Measurements from ENCODE around the gene PAK4.
A peak's percentile ranks its signal among the peaks of the same experiment; 100 is the strongest.
"Not testable (repeated sequence)": the region's sequence is repeated elsewhere in the genome, so short reads cannot be mapped to it uniquely, and the experiment has no call there.

Gene PAK4

DNA sequence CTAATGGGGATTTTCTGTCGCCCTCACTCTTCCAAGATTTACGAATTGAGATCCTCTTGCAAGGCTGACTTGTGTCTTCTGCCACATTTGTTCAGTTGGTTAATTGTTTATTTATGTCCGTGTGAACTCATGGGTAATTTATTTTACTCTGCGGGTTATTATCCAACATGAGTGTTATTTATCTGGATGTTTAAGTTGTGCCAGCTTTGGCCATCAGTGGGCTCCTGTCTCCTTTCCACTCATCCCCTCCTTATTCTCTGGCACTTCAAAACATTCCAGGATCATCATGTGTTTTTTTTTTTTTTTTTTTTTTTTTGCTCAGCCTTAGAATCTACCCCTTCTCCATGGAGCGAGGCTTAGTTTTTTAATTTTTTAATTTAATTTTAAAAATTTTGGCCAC, 22.4 kb upstream of the PAK4 start:
- no peak for DNase-seq

DNA sequence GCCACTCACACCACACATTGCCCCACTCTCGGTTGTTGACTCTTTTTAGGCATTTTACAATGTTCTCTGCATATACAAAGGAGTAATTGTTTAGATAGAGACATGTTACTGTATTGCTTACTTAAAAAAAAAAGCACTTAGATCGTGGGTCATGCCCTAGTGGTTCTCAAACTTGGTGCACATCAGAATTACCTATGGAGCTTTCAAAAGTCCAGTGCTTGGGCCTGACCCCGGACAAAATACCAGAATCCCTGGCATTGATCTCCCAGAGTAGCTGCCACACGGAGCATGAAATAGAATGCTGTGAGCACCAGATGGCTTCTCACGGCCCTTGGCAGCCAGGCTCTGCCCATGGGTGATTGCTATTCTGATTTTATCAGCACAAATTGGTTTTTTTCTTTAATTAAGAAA, 21.4 kb upstream of the PAK4 start:
- DNase-seq = no peak

DNA sequence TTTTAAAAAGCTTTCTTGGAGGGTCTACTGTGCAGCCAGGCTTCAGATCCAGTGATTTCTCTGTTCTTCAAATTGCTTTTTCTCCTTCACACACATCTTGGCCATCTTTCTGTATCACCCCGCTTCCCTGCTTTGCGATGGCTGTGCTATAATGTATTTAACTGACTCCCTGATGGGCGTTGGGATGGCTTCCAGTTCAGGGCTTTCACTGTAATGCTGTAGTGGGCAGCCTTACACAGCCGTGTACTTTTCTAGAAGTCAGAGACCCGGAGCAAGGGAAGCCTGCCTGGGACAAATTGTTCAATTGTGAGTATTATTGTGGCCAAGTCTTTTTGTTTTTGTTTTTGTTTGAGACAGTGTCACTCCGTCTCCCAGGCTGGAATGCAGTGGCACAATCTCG, 19.4 kb upstream of the PAK4 start:
- DNase-seq = no peak

DNA sequence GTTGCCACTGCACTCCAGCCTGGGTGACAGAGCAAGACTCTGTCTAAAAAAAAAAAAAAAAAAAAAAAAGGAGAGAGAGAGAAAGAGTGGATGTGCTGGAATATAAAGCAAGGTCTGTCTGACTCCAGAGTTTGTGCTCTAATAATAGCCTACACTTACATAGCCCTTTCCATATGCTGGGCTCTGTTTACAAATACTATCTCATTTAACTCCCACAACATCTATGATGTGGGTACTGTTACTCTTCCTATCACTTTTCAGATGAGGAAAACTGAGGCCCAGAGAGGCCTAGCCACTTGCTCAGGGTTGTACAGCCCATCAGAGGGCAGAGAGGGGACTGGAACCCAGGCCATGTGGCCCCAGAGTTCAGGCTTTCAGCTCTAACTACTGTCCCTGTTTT, 15.9 kb upstream of the PAK4 start:
- no peak for DNase-seq

DNA sequence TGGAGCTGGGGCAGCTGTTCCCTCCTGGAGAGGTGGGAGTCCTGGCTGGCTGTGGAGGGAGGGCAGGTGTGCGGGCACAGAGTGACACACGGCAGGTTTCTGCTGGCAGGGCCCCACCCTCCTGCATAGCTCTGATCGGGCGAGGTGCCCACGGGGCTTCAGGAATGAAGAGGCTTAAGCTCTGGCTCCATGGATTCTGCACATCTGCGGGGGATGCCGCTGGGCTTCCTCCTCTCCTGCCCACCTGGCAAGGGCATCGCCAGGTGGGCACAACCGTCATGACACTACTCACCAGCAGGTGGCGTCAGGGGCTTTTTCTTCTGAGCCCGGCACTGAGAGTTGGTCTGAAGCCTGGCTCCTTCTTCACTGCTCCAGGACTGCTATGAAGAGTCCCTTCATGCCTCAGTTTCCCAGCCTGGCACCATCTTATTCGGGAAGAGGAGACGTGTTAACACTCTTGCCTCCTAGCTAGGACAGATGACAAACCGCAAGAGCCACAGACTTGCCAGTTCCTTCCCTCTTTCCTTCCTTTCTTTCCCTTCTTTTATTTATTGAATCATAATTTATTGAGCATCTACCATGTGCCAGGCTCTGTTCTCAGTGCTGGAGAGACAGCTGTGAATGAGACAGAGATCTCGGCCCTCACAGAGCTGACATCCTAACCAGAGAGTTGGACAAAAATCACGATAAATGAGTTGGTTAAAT, 15.2 kb upstream of the PAK4 start:
- peak in 1 of 2 donors; percentile 14 for DNase-seq

DNA sequence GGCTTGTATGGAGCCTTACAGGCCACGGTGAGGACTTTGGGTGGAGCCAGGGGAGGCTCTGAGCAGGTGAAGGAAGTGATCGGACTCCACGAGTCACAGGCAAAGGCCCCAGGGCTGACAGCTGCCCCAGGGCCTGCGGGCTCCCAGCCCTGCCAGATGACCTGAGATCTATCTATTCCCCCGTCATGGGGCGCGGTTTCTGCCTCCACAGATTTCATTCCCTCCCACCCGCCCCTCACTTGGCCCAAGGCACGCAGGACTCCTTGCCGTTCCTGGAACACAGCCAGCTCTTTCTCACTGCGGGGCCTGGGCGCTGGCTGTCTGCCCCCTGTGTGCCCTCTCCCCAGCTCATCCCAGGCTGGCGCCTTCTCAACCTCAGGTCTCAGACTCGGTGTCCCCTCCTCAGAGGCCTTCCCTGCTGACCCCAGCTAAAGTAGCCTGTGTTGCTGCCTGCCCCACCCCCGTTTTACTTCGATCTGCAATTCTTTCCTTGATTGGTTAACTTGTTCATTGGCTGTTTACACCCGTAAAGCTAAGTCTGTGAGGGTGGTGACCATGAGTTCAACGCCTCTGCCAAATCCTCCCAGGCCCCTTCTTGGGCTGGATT, 13.9 kb upstream of the PAK4 start:
- no peak for DNase-seq

DNA sequence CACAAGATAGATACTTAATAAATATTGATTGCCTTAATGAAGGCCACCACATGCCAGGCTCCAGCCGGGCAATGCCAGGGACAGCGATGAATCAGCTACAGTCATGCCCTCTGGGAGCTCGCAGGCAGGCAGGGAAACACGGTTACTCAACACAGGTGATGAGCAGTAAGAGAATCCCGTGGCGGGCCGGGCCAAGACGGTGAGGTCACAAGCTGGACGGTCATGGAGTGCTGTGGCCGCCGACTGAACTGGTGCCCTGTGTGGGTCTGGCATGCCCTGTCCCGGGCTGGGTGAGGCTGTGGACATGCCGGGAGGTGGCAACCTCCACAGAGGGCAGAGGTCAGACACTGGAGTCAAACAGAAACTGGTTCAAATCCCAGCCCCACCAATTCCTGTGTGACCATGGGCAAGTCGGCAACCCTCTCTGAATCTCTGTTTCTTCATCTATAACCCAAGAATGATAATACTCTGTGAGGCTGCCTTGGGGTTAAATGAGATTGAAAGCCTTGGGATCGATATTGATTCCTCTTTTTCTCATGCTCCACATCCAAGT, 13.2 kb upstream of the PAK4 start:
- no peak for DNase-seq

DNA sequence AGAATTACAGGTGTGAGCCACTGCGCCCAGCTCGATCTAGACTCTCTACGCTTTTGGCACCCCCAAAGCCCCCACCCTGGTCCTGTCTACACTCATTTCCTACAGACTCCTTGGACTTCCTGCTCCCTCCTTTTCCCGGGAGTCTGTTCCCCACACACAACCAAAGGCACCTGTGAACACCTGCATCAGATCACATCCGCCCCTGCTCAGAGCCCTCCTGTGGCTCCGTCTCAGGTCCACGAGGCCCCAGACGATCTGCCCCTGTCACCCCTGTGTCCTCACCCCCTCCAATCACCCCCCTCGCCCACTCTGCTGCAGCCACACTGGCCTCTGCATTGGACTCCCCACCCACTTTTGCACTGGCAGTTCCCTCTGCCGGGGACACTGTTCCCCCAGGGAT, 12.4 kb upstream of the PAK4 start:
- DNase-seq = no peak

DNA sequence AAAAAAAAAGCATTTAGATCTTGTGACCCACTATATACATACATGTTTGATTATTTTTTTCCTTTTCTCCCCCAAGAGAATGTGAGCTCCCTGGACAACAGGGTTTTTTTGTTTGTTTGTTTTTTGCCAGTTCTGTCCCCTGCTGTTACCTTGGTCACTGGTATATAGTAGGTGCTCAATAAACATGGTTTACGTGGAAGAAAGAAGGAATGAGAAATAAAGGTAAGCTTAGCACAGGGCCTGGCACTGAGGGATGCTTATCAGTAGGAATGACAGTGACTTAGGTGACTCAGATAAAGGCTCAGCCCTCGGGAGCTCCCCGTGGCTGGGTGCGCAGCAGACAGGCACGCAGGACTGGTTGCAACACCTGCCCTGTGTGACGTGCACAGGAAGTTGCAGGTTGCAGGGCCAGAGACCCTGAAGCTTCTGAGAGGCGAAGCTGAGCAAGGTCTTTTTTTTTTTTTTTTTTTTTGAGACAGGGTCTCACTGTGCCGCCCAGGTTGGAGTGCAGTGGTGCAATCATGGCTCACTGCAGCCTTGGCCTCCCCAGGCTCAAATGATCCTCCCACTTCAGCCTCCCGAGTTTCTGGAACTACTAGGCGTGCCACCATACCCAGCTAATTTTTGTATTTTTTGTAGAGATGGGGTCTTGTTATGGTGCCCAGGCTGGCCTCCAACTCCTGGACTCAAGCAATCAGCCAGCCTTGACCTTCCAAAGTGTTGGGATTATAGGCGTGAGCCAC, 10.3 kb upstream of the PAK4 start:
- no peak for DNase-seq

DNA sequence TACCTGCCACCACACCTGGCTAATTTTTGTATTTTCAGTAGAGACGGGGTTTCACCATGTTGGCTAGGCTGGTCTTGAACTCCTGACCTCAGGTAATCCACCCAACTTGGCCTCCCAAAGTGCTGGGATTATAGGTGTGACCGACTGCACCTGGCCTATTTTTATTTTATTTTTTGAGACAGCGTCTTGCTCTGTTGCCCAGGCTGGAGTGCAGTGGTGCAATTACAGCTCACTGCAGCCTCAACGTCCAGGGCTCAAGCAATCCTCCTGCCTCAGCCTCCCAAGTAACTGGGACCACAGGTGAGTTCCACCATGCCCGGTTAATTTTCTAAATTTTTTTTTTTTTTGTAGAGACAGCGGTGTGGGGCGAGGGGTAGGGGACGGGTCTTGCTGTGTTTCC, 8.6 kb upstream of the PAK4 start:
- not testable (repeated sequence) for DNase-seq

DNA sequence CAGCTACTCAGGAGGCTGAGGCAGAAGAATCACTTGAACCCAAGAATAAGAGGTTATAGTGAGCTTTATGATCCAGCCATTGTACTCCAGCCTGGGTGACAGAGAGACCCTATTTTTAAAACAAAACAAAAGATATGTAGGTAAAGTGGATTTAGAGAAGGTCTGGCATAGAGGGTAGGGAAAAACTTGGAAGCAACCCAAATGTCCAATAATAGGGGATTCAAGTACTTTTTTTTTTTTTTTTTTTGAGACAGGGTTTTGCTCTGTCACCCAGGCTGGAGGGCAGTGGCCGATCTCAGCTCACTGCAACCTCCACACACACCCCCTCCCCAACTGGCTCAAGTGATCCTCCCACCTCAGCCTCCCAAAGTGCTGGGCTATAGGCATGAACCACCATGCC, 5.8 kb upstream of the PAK4 start:
- no peak for DNase-seq

DNA sequence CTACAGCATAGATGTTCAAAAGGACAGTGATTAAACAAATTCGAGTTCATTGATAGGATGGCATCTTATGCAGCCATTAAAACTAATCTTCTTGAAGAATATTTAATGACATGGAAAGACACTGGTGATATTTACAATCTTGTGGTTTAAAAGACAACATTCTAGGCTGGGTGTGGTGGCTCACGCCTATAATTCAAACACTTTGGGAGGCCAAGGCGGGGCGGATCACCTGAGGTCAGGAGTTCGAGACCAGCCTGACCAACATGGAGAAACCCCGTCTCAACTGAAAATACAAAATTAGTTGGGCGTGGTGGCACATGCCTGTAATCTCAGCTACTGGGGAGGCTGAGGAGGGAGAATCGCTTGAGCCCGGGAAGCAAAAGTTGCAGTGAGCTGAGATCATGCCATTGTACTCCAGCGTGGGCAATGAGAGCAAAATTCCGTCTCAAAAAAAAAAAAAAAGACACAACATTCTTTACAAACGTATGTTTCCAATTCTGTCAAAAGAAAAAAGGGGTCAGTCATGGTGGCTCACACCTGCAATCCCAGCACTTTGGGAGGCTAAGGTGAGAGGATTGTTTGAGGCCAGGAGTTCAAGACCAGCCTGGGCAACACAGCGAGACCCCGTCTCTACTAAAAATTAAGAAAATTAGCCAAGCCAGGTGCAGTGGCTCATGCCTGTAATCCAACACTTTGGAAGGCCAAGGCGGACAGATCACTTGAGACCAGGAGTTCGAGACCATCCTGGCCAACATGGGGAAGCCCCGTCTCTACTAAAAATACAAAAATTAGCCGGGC, 2.5 kb upstream of the PAK4 start:
- DNase-seq = no peak

DNA sequence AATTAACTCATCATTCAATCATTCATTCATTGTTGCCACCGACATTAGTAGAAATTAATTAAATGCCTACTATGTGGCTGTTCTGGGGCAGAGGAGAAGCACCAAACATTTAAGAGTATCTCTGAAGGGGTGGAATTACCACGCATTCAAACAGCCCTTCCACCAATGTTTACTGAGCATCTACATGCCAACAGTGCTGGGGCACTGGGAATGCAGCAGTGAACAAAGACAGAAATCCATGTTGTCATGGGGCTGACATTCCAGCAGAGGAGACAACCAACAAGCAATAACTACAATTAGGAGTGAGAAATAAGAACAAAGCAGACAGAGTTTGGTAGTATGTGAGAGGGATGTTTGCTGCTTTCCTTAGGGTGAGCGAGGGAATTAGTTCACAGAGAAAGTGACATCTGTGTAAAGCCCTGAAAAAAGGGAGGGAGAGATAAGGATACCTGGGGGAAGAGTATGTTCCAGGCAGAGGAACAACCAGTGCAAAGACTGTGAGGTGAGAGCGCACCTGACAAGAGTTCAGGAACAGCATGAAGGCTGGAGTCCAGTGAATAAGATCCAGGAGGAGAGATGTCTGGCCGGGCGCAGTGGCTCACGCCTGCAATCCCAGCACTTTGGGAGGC, 1.3 kb upstream of the PAK4 start:
- no peak for DNase-seq

DNA sequence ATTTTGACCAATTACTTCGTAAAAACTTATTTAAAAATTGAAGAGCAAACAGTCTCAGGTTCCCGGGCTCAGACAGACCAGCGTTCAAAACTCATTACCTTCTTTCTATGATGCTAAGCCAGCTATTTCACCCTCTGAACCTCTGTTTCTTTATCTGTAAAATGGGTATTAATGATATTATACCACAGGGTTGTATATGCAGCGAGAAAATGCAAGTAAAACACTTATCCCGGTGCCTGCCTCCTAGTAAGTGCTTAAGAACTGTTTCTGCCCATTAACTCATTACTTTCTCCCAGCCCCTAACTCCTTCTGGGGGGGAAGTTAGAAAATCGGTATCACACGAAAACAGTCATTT, 410 bp upstream of the PAK4 start:
- DNase-seq = no peak

DNA sequence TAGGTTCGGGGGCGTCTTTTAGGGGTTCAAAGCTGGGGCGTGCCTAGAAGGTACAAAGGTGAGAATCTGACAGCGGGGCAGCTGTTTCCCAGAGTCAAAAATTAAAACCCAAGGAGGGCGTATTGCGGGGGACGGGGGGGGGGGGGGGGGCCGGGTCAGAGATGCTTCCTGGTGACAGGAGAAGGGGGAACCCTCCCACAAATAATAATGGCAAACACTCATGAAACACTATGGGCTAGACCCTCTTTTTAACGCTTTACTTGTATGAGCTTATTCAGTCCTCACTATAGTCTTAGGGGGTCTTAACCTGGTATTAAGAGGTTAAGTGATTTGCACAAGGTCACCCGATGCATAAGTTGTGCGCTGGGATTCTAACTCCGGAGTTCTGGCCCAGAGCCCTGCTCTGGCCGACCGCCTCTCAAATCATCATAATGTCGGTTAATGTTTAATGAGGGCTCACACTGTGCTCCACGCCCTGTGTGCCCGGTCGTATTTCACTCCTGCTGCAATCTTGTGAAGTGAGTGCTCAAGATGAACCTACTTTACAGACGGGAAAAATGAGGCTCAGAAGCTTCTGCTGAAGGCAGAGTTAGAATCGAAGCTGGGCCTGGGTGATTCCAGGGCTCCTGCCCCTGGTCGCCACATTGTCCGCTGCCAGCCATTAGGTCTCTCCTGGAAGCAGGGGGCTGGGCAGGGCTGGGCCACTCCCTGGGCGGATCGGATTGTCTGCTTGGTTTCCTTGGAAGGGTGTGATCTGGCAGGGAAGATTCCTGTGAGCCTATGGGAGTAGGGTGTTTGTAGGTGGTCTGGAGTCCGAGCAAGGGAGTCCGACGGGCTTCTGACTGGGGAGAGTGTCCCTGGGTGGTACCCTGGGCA, 964 bp downstream of the PAK4 start:
- no peak for DNase-seq

DNA sequence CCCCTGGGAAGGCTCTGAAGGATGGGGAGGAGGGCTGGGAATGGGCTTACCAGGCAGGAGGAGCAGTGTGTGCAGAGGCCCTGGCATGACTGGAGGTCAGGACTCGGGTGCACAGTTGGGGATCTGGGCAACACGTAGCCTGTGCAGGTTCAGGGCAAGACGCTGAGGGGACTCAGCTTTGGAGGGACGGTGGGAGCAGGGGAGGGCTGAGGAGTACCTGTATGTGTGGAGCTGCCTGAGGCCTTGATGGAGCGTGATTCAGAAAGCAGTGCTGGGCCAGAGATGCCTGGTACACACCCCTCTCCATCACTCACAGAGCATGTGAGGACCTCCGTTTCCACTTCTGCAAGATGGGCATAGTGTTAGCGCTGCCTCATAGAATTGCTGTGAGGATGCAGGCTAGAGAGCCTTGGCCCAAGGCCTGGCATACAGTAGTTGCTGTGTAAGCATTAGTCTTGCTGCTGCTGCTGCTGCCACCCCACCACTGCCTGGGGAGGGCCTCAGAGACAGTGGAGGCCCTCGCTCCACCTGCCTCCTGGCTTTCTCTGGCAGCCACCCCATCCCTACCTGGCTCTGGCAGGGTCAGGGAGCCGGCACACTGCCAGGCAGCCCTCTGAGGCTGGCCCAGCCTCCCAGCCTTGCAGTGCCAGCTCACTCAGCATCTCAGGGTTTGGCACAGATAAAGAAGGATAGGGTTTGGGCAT, 2.4 kb downstream of the PAK4 start:
- DNase-seq = no peak

DNA sequence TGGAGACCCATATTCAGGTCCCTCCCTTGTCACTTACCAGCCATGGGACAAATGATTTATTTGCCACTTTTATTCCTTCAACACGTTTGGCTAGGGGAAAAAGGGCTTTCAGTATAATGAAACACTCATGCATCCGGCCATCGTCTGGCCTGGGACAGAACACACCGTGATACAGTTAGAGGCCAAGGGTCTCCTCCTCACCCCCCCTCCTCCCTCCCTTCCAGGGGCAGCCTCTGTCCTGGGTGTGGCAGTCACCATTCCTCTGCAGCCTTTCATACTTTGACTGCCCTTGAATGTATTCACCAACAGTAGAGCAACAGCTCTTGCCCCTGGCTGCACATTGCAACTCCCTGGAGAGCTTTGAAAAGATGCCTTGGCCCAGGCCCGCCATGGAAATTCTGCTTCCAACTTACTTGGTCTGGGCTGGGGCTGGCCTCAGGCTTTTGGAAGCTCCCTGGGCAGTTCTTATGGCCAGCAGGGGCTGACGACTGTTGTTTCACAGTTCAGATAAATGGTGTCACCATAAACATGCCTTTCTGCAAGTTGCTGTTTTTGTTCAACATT, 3.0 kb downstream of the PAK4 start:
- DNase-seq = no peak

DNA sequence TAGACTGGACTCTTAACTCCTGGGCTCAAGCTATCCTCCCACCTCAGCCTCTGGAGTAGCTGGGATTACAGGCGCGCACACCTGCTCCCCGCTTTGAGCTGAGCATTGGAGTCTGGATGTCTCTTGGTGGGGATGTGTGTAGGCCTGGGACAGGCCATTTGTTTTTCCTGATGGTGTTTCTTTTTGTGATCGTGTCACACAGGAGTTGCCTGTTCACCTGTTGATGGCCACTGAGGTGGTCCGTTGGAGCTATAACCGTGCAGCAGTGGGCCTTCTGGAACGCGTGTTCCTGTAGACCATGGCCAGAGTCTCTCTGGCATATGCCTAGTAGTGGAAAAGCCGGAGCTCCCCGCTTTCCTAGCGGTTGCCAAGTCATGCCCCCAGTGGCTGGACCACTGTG, 3.5 kb downstream of the PAK4 start:
- no peak for DNase-seq

DNA sequence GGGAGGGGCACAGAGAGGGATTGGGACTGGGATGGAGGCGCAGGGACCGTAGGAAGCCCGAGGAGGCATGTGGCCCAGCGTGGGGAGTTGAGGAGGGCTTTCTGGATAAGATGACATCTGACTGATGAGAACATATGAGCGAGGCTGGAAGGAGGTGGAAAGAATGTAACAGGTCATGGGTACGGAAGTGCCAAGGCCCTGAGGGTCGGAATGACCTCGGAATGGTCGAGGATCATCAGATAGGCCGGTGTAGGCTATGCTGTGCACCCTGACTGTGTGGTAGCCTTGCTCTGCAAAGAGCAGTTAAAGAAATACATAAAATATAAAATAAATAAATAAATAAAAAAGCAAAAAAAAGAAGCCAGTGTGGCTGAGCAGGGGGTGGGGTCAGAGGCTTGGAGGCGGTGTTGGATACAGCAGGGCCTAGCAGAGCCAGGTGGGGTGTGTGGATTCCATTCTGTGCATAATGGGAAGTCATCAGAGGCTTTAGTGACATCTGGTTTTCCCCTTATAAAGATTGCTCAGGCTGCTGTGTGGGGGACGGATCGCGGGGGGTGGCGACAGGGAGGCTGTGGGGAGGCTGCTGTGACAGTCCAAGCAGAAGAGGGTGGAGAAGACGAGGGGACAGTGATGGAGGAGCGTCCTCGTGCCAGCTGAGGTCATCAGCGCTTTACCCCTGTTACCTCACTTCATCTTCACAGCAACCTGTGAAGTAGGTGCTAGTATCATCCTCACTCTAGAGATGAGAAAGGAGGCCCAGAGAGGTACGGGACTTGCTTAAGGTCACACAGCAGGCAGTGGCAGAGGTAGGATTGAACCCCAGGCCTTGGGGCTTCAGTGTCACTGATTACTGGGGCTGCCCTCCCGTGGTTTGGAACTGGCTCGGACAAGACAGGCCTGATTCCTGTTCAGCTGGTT, 5.0 kb downstream of the PAK4 start:
- no peak for DNase-seq
